HG03103 (cell line): ENCODE data around the gene TET1.
"Not testable (repeated sequence)": the region's sequence is repeated elsewhere in the genome, so short reads cannot be mapped to it uniquely, and the experiment has no call there.

Experiments used
- ATAC-seq: cut with Tn5 transposase; IDR thresholded peaks from one replicate; pipeline ENCODE4 v1.9.1; 2021; ENCODE audit warnings: low read depth; ENCODE audit not compliant: unreplicated experiment

The TET1 gene

DNA sequence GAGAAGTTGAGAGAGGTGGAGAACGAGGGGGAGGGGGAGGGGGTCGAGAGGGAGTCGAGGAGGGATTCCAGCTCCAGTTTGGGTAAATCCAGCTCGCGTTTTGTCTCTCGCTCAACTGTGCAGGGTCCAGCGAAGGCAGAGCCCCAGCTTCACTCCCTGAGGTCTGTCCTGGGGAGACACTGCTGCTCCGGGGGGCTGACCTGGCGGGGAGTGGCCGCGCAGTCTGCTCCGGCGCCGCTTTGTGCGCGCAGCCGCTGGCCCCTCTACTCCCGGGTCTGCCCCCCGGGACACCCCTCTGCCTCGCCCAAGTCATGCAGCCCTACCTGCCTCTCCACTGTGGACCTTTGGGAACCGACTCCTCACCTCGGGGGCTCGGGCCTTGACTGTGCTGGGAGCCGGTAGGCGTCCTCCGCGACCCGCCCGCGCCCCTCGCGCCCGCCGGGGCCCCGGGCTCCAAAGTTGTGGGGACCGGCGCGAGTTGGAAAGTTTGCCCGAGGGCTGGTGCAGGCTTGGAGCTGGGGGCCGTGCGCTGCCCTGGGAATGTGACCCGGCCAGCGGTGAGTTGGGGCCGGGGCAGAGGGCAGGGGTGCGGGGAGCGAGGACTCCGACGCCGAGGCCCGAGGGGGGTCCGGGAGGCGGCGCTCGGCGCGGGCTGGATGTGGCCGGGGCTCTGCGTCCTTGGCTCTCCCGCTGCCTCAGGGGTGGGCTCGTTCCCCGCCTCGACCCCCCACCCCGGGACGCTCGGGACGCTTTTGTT, at the start of gene TET1:
Gene TET1 (plus strand): TSS at position 152 of the 757 bp plus-strand sequence. CDS start 12,002 bp downstream, outside the sequence.
- ATAC-seq = no peak

DNA sequence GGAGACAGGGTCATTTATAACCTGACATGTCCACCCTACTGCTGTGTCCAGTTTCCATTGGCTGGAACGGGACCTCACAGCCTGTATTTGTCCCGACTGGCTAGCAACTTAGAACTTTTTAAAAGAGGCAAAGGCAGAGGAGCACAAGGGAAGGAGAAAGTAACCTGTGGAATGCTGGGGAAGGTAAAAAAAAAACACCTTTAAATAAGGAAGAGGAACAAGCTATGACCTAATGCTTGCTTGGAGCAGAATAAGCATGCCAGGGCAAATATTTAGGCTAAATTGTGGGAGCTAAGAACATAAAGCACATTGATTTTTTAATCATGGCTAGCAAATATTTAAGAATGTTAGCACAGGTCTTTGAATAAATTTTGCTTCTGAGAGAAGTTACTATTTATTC, 43.9 kb upstream of the TET1 start:
- not testable (repeated sequence) for ATAC-seq

DNA sequence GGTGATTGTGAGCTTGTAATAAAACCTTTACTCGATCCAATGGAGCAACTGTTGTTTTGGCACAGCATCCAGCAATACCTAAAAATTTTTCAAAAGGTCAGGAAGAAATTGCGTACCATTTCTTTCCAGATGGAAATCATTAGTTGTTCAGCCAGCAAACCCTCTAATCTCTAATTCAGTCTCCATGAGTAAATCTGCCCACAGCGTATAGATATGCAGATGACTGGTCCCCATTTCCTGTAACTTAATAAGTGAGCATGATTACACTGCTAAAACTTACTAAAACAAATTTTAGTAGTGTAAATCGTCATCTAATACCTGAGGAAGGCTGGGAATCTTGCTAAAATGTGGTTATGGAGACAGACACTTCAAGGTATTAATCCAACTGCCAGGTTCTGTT, 43.4 kb upstream of the TET1 start:
- ATAC-seq = no peak

DNA sequence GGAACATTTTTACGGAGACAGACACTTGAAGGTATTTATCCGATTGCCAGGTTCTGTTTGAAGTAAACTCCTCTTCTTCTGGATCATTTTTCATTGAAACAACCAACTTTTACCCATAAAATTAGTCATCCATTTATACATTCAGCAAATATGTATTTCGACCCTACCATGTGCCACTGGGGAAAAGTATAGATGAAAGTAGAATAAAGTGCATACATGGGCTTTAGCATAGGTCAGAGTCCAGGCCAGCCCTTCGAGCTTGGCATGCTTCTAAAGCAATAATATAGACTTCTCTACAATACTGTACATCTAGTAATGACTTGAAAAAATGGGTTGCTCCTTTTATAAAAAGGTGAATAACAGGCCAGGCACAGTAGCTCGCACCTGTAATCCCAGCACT, 42.9 kb upstream of the TET1 start:
- no peak for ATAC-seq

DNA sequence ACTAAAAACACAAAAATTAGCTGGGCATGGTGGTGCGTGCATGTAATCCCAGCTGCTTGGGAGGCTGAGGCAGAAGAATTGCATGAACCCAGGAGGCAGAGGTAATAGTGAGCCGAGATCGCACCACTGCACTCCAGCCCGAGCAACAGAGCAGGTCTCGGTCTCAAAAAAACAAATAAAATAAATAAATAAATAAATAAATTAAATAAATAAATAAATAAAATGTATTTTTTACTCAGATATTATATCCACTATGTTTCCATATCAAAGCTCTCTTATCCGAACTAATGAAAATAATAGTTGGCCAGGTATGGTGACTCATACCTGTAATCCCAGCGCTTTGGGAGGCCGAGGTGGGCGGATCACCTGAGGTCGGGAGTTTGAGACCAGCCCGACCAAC, 41.5 kb upstream of the TET1 start:
- not testable (repeated sequence) for ATAC-seq

DNA sequence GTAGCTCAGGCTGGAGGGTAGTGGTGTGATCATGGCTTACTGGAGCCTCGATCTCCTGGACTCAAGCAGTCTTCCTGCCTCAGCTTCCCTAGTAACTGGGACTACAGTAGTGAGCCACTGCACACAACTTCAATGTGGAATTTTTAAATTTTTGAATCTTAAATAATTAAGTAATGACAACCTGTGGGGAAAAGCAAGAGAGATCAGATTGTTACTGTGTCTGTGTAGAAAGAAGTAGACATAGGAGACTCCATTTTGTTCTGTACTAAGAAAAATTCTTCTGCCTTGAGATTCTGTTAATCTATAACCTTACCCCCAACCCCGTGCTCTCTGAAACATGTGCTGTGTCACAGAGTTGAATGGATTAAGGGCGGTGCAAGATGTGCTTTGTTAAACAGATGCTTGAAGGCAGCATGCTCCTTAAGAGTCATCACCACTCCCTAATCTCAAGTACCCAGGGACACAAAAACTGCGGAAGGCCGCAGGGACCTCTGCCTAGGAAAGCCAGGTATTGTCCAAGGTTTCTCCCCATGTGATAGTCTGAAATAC, 34.6 kb upstream of the TET1 start:
- not testable (repeated sequence) for ATAC-seq

DNA sequence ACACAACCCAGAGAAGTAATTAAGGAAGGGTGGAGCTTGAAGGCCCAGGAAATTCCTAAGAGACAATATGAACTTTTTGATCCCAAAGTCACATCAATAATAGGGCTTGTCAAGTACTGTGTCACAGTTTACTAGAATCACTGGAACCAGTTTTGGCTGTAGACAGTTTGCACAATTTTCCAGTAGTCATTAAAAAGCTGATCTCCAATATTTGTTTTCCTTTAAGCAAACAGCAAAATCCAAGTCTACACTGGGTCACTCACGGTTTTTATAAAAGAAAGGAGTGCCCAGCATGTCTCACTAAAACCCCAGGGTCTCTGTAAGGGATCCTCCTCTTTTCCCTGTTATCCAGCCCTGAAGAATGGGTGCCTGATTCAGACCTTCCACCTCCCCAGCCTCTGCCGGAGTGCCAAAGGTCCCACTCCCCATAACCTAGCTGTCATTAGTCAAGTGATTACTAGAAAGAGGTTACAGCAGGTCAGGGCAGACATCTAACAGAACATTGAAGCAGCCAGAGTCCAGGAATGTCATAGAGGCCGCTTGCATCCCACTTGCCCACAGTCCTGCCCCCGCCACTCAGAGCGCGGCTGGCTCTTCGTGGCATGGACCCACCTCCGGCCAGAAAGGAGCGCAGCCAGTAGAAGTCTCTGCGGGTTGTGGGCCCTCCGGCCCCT, 33.4 kb upstream of the TET1 start:
- ATAC-seq = peak; percentile 15

DNA sequence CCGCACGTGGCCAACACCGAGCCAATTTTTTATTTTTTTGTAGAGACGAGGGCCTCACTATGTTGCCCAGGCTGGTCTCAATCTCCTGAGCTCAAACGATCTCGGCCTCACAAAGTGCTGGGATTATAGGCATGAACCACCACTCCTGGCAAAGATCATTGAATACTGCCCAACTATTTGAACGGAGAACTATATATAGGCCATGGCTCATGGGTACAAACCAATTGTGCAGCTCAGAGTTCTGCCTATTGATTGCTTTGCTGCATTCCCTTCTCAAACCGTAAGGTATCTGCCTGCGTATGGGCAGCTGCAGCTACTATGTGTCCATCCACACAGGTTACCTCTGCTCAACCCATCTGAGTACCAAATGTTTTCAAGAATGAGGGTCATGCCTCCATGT, 23.2 kb upstream of the TET1 start:
- ATAC-seq = no peak

DNA sequence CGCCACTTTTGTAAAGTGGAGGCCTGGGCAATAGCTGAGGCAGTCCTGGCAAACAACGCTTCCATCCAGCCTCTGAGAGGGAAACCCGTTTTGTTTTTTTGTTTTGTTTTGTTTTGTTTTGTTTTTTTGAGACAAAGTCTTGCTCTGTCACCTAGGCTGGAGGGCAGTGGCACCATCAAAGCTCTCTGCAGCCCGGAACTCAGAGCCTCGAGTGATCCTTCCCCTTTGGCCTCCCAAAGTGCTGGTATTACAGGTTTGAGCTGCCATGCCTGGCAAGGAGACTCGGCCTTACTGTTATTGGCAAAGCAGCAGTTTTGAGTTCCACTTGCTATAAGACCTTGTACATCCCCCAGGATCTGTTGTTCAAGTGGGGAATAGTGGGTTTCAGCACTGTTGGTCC, 22.3 kb upstream of the TET1 start:
- no peak for ATAC-seq

DNA sequence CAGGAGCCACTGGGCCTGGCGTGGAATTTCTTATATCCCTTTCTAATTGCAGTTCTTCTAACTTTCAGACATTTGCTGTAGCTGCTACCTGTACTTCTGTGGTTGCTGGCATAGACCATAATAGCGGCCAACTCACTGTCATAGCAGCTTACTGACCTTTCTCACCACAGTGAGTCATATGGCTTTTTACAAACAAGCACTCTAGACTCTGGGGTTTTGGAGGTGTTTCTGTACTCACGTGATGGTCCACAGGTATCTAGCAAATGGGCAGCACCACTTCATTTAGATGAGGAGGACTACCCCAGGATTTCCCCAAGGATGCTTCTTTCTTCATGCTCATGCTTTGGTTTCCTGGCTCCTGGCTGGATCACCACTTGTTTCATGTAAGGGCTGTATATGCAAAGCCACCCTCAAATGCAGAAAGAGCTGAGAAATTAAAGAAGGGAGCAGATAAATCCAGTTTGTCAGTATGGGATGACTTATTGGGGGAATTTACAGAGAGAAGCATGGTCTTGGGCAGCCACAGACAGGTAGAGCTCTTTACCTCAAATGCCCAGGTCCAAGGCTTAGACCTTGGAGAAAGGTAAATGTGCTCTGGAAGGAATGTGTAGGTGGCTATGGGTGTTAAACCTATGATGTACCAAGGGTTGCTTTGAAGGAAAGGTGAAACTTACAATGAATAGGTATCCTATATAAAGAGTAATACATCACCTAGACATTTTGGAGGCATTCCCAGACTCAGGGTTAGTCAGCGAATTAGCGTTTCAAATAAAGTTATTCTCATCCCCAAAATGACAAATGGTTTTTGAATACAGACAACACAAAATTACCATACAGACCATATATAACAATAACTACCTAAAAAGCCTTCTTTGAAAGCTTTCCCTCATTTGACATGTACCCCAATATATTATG, 16.9 kb upstream of the TET1 start:
- no peak for ATAC-seq

DNA sequence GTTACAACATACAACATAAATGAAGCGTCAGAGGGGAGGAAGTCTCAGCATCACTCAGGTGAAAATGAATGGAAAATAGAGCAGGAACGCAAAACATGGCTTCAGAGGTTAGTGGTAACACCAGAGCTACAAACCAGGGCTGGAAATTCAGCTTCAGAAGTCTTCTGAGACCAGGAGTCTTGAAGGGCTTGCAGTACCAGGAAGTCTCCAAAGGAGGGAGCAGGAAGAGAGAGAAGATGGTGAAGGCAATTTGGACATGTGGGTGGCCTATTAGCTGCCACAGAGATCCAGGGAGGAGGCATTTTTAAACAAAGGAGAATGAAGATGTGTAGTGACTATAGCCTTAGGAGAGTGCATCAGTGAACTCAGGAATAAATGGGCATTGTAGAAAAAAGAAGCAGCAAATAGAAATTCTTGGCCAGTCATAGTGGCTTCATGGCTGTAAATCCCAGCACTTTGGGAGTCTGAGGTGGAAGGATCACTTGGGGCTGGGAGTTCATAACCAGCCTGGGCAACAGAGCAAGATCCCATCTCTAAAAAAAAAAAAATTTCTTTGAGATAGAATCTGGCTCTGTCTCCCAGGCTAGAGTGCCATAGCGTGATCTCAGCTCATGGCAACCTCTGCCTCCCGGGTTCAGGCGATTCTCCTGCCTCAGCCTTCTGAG, 9.3 kb upstream of the TET1 start:
- ATAC-seq = peak; percentile 68

DNA sequence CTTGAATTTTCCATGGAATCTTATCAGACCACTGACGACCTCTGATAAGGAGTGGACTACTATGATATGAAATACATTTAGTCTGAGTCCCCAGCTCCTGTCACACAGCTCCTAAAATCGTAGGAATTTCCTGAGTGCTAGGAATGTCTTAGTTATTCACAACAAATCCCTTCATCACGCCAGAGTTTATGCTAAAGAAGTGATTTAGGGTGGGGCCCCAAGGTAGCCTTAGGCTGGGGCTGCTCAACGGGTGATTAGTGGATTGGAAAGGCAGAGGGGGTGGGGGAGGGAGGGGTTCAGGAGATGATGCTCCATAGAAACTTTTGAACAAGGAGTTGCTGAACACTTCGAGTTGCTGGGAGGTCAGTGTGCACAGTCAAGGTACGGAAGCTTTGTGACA, 7.0 kb upstream of the TET1 start:
- ATAC-seq = no peak

DNA sequence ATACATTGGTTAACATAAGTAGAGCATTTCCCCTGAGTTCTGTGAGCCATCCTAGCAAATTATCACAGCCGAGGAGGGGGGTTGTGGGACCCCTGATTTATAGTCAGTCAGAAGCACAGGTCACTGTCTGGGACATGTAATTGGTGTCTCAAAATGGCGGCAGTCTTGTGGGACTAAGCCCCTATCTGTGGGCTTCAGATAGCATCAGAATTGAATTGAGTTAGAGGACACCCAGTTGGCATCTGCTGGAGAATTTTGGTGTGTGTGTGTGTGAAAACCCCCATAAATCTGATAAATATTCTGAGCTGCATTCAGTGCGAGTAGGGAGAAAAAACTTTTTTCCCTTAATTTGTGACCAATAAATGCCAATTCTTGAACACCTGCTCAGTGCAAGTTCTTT, 6.5 kb upstream of the TET1 start:
- ATAC-seq = no peak

DNA sequence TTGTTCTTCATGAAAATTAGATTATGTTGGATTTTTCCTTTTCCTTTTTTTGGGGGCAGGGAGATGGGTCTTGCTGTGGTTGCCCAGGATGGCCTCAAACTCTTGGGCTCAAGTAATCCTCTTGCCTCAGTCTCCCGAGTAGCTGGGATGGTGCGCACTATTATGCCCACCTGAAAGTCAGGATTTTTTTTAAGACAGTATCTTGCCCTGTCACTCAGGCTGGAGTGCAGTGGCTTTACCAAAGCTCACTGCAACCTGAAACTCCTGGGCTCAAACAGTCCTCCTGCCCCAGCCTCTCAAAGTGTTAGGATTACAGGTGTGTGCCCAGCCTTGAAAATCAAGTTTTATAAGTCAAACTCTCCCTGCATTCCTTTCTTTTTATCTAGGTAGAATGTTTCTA, 1.7 kb upstream of the TET1 start:
- ATAC-seq = no peak

DNA sequence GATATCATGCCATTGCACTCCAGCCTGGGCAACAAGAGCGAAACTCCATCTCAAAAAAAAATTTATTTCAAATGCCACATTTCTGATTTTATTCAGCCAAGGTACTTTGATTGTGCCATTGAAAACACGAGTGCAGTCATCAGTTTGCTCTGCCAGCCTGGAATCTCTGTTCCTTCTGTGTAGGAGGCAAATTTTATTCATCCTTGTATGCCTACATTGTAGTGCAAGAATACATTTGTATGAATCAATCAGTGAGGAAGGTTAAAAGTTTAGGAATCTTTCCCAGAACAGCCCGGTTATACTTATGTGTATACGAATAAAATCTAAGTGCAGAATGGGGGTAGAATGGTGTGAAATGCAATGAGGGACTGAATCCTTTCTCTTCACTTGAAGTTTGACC, 886 bp upstream of the TET1 start:
- ATAC-seq = no peak

DNA sequence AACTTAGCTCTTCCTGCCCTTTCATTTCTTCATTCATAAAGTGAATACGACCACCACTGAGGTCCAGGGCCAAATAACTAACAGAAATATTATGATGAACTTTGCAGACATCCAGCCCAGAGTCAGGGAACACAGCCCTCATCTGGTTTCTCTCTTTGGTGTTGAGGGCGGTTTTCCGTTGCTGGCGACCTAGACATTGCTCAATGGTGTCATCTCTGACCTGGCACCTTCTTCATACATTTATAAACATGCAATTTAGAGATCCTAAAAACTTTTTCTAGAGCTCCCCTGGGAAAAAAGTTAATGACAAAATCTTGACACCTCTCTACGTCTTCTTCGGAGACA, 324 bp upstream of the TET1 start:
- ATAC-seq = no peak

DNA sequence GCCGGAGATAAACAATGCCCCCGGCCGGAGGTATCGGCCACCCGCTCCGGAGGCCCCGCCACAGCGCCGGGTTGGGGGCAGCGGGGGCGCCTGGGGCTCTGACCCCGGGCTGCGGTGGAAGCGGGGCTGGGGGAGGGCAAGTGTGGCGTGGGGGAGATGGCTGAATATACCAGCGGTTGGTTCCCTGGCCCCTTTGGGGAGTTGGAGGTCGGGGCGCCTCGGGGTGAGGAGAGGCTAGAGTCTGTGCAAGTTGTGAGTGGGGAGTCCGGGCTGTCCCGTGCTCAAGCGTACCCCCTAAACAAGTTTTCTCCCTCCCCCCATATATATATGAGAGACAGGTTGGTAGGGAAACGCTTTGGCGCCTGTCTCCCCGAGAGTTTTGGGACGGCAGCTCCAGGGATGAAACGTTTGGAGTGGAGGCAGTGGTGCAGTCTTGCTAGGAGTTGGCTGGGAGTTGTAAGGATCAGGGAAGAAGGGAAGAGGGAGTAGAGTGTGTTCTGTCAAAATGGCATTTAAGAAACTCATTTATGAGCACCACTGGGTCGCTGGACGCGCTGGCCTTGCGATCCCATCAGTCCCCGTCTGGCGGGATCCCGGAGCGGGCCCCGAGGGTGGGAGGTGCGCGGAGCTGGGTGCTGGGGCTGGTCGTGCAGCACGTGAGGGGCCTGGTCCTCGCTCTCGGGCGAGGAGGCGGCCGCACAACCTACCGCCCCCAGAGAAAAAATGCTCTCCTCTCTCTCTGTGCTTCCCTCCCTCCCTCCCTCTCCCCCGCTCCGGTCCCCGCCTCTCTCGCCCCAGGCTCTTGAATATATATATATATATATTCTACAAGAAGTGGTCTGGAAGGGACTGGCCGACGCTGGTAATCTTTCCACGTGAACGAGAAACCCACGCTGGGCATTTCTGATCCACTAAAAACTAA, 1.1 kb downstream of the TET1 start:
- ATAC-seq = no peak

DNA sequence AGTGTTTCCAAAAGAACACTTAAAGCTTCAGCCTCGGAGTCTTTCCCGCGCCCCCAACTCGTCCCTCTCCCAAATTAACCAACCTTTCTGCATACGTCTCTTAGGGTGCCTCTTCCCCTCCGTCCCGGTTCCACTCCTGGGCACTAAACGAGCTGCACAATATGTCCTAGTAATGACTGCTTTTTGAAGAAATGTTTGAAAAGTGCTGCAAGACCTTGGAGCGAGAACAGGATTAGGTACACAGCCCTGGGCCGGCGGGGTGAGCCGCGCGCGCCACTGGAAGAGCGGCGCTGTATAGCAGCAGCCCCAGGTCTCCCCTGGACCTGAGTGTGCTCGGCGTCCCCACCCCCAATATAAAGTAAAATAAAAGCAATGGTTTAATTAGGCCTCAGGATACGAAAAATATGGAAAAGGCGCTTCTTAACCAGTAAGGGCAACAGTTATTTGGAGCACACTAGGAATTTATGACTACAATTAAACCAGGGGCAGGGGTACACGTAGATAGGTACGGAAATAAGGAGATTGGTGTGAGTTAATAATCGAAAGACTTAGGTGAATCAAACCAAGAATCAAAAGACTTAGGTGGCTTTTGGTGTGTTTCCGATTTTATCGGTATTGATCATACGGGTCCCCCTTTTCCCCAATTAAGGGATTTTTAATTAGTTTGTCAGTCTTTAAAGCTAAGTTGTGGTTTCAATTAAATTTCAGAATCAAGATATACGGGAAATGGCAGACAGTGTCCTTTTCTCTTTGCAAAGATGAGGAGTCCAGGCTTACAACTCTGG, 1.9 kb downstream of the TET1 start:
- ATAC-seq = no peak
